BLaER1 treated with 17β-estradiol and CSF1 and Interleukin-3, amounts not matched to agents 10 nM and 100 nM (cell line): ENCODE data around the gene LNX1.
A peak's percentile ranks its signal among the peaks of the same experiment; 100 is the strongest.

Experiments used
- H3K27ac ChIP-seq, 11 experiments: shearing (Covaris generic); formaldehyde crosslinking; 2 replicates each; pipeline ENCODE4 v1.8.1; 2022
- H3K27me3 ChIP-seq, 11 experiments: shearing (Covaris generic); formaldehyde crosslinking; 2 replicates each; pipeline ENCODE4 v1.8.1; 2022
- H3K36me3 ChIP-seq, 11 experiments: shearing (Covaris generic); formaldehyde crosslinking; 2 replicates each; pipeline ENCODE4 v1.8.1; 2022
- H3K4me1 ChIP-seq, 10 experiments: shearing (Covaris generic); formaldehyde crosslinking; 2 replicates each; pipeline ENCODE4 v1.8.1; 2022
- H3K4me2 ChIP-seq, 11 experiments: shearing (Covaris generic); formaldehyde crosslinking; 2 replicates each; pipeline ENCODE4 v1.8.1; 2022
- H3K4me3 ChIP-seq, 10 experiments: shearing (Covaris generic); formaldehyde crosslinking; 2 replicates each; pipeline ENCODE4 v1.8.1; 2022
- H3K9ac ChIP-seq, 11 experiments: shearing (Covaris generic); formaldehyde crosslinking; 2 replicates each; pipeline ENCODE4 v1.8.1; 2022
- H3K9me3 ChIP-seq, 11 experiments: shearing (Covaris generic); formaldehyde crosslinking; replicated peaks in 1 of 11; 2 replicates each; pipeline ENCODE4 v1.8.1; 2022
- H4K20me1 ChIP-seq, 11 experiments: shearing (Covaris generic); formaldehyde crosslinking; 2 replicates each; pipeline ENCODE4 v1.8.1; 2022
- Cebpa-rat ChIP-seq, 11 experiments: shearing (Covaris generic); IDR thresholded peaks; 2 replicates each; pipeline ENCODE4 v1.8.1; 2022

Gene LNX1

DNA sequence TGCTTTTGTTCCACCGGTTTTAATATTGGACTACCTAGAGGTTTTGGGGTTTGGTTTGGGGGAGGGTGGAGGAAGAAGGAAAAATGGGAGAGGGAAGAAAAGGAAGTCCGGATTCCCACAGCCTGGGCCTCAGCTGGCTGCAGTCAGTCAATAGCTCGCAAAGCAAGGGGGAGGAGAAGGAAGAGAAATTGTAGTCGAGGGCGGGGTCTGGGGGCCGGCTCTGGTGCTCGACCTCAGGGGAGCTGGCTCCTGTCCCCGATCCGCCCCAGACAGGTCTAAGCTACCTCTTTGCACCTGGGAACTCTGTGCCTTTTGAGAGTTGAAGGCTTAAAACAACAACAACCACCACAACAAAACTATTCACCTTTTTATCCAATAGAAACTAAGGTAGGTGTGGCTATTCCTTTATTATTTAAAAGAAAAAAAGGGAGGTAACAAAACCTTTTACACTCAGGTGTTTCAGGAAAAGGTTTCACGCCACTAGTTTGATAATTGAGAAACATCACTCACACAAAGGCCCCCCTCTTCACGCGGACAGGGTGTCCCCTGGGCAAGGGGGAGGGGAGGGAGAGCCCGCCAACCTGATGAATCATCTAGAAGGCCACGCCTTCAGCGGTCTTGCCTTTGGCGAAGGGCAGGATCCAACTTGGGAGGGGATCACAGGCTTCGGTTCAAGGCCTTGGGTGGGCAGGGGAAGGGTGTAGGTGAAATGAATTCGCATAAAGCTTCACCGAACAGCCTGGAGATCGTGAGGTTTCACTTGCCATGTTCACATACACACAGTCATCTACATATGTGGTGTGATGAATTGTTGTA is 1.6 kb upstream of the LNX1 start:
- no peak overlapping the region for H3K9ac ChIP-seq
- no peak overlapping the region for H3K4me3 ChIP-seq

DNA sequence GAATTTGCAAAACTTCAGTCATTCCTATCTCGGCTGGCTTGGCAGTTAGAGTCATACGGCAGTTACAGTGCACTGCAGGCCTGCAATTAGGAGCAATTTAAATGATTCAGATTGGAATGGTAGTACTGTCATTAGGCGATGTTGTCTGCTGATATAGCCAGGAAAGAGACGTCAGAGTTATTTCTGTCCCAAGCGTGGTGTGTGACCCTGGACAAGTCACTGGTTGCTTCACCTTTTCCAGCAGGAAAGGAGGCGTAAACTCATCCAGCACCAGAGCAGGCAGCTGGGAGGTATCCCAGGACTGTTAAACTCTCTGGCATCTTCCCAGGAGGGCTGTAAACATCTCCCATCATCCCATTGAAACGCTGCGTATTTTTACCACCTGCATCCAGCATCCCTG is 836 bp upstream of the LNX1 start:
- peaks cover 5 to 12% (median 7%) of the 10 kb centered on the region in 10 experiments; a peak in 15 of 20 replicates for H3K4me1 ChIP-seq
- no peak overlapping the region for H3K9ac ChIP-seq
- no peaks in the 10 kb centered on the region for H3K36me3 ChIP-seq
- TF ChIP-seq Cebpa-rat (IDR thresholded peaks at IDR 0.05): no peak
- H4K20me1 ChIP-seq: no peaks in the 10 kb centered on the region
- H3K27me3 ChIP-seq: no peaks in the 10 kb centered on the region; a peak in 1 of 22 replicates
- no peak overlapping the region for H3K4me3 ChIP-seq
- H3K9me3 ChIP-seq: no peaks in the 10 kb centered on the region; a peak in 1 of 22 replicates
- H3K4me2 ChIP-seq: peak overlapping the region in 1 of 11 experiments; percentile 16; a peak in 1 of 22 replicates
- H3K27ac ChIP-seq: no peak overlapping the region

More for the DNA sequence above, 1.6 kb upstream of the LNX1 start:
- Histone ChIP-seq H3K27ac (no peak overlapping the region), H3K9me3 (no peaks in the 10 kb centered on the region; a peak in 1 of 22 replicates), H4K20me1 (no peaks in the 10 kb centered on the region), H3K36me3 (no peaks in the 10 kb centered on the region), H3K4me2 (no peak overlapping the region), H3K27me3 (no peaks in the 10 kb centered on the region; a peak in 1 of 22 replicates), H3K4me1 (peaks cover 5 to 12% (median 7%) of the 10 kb centered on the region in 10 experiments; a peak in 15 of 20 replicates)
- no peak for TF ChIP-seq Cebpa-rat (IDR thresholded peaks at IDR 0.05)

DNA sequence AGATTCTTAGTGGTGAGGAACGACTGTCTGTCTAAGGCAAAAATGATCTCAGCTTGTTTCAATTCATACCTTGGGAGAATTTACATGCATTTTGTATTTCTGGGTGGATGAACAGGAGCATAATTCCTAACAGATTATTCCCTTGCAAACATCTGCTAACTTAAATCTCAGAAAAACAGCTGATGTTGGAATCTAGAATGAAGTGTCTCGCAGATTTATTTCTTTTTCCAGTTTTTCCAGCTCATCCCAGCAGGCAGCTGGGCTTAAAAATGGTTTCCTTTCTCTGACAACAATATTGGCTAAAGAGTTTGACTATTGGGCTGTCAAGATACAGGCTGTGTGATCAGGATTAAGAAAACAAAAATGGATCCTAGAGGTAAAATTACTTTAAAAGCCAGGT is 1.1 kb downstream of the LNX1 start:
- TF ChIP-seq Cebpa-rat (IDR thresholded peaks at IDR 0.05): no peak
- Histone ChIP-seq H3K4me2 (no peak overlapping the region), H3K9me3 (no peaks in the 10 kb centered on the region; a peak in 1 of 22 replicates), H3K36me3 (no peaks in the 10 kb centered on the region), H3K9ac (no peak overlapping the region), H4K20me1 (no peaks in the 10 kb centered on the region), H3K27me3 (no peaks in the 10 kb centered on the region; a peak in 1 of 22 replicates), H3K4me1 (peaks cover 5 to 12% (median 7%) of the 10 kb centered on the region in 10 experiments; a peak in 15 of 20 replicates), H3K27ac (no peak overlapping the region), H3K4me3 (no peak overlapping the region)

DNA sequence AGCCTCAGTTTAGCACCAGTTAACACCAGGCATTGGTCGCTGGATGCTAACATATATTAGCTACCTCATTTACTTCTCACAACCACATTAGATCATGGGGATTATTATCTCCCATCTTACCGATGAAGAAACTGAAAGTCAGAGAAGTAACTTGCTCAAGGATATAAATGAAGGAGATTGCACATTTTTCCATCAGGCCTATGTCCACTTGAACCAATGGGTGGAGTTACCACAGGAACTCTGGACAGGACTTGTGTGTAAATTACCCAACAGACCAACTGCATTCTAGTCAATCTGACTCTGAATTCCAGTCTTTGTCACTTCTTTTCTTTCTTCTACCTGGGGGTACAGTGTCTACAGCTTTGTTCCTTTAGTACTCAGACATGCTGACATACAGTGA is 1.8 kb downstream of the LNX1 start:
- Histone ChIP-seq H3K4me2 (no peak overlapping the region), H3K27me3 (no peaks in the 10 kb centered on the region; a peak in 1 of 22 replicates), H4K20me1 (no peaks in the 10 kb centered on the region), H3K27ac (no peak overlapping the region), H3K9ac (no peak overlapping the region), H3K9me3 (no peaks in the 10 kb centered on the region; a peak in 1 of 22 replicates), H3K36me3 (no peaks in the 10 kb centered on the region), H3K4me1 (peaks cover 5 to 12% (median 7%) of the 10 kb centered on the region in 10 experiments; a peak in 15 of 20 replicates), H3K4me3 (no peak overlapping the region)
- no peak for TF ChIP-seq Cebpa-rat (IDR thresholded peaks at IDR 0.05)

DNA sequence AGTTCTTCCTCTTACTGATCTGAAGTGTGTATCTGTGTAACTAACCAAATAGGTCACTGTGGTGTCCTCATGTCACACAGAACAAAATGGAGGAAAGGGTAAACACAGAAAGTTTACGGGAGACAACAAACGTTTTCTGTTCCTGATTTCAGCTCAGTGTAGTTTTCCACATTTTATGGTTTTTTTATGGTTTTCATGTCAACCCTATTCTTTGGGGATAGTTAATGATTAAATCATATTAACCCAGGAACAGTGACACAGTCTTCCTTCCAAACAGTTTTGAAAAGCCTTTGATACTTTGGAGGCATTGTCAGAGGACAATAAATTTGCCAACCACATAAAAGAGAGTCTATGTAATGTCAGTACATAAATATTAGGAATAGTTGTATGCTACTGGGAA is 4.2 kb downstream of the LNX1 start:
- no peak for TF ChIP-seq Cebpa-rat (IDR thresholded peaks at IDR 0.05)
- H3K36me3 ChIP-seq: no peaks in the 10 kb centered on the region
- H3K9me3 ChIP-seq: no peaks in the 10 kb centered on the region
- no peak overlapping the region for H3K27ac ChIP-seq
- no peak overlapping the region for H3K4me2 ChIP-seq
- H3K4me1 ChIP-seq: peaks cover 5 to 24% (median 18%) of the 10 kb centered on the region in 10 experiments; a peak in 17 of 20 replicates
- H3K9ac ChIP-seq: no peak overlapping the region
- no peaks in the 10 kb centered on the region for H4K20me1 ChIP-seq
- no peak overlapping the region for H3K4me3 ChIP-seq
- no peaks in the 10 kb centered on the region; a peak in 1 of 22 replicates for H3K27me3 ChIP-seq

DNA sequence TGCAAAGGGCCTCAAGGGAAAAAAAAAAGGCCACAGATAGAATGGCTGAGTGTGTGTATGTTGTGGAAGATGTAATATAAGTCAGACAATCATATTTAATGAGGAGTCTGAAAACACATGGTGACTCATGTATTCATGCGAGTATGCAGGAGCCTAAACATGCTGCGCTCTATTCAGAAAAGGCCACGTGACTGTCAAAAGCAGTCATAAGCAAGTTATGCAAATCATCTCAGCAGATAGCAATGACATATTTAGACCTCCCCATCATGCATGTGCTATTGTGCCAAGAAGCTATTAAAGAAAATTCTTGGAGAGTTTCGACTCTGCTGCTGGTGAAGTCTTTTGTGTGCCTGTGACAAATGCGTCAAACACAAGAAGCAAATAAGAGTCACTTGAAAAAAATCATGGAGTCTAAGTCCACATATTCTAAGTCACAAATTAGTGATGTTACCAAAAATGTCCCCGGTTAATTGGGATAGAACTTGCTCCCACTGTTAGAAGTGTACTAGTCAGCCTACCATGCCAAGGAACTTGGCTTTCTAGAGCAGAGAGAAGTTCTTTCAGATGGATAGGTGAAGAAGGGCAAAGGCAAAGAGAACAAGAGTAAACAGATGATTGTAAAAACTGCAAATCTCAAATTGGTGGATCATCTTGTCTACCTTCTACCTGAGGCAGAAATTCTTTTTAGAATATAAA is 5.0 kb downstream of the LNX1 start:
- Histone ChIP-seq H3K4me1 (peaks cover 0 to 20% (median 12%) of the 10 kb centered on the region in 10 experiments; a peak in 16 of 20 replicates), H3K36me3 (no peaks in the 10 kb centered on the region), H3K27ac (no peak overlapping the region), H3K9me3 (peaks cover 0 to 7% (median 4%) of the 10 kb centered on the region in 11 experiments; a peak in 6 of 22 replicates), H4K20me1 (no peaks in the 10 kb centered on the region), H3K9ac (no peak overlapping the region), H3K4me2 (no peak overlapping the region), H3K27me3 (no peaks in the 10 kb centered on the region; a peak in 1 of 22 replicates), H3K4me3 (no peak overlapping the region)
- no peak for TF ChIP-seq Cebpa-rat (IDR thresholded peaks at IDR 0.05)

DNA sequence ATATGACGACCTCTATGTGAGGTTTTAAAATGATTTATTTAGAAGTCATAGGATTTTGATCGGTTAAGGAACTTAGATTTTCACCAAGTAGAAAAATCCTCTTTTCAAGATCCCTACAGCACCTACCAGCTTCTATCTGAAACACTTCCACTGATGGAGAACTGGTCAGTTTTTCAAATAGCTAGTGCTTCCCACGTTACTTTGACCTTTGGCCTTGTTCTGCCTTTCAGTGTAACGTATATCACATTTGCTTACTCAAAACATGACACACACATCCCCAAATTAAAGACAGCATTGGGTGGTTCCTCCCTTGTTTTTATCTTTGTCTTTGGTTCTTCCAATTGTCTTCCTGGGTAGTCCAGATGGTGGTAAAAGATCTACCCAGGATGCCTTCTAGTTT is 6.6 kb downstream of the LNX1 start:
- Histone ChIP-seq H3K27me3 (no peaks in the 10 kb centered on the region), H3K36me3 (no peaks in the 10 kb centered on the region), H4K20me1 (no peaks in the 10 kb centered on the region), H3K9me3 (peaks cover 0 to 7% (median 4%) of the 10 kb centered on the region in 11 experiments; a peak in 6 of 22 replicates), H3K27ac (no peak overlapping the region), H3K4me3 (no peak overlapping the region), H3K4me2 (no peak overlapping the region), H3K4me1 (peaks cover 0 to 16% (median 10%) of the 10 kb centered on the region in 10 experiments; a peak in 15 of 20 replicates), H3K9ac (no peak overlapping the region)
- no peak for TF ChIP-seq Cebpa-rat (IDR thresholded peaks at IDR 0.05)

DNA sequence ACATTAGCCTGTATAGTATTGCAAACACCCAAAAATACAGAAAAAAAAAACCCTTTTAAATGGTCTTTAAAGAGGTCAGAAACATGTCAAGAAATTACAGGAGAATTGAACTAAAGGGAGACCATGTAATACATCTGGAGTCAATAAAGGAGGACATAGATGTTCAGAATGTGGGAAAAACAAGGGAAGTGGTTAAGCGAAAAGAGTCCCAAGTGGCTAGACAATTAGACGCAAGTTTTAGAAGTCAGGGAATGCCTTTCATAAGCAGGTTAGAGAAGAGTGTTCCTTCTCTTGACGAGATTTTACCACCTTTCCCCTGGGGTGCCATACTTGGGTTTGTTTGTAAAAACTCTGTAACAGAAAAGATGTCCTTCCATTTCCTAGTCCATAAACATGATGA is 7.8 kb downstream of the LNX1 start:
- Histone ChIP-seq H3K4me2 (peak overlapping the region in 8 of 11 experiments; percentile 18 to 64 (median 52); a peak in 14 of 22 replicates), H3K4me1 (peaks cover 0 to 16% (median 10%) of the 10 kb centered on the region in 10 experiments; a peak in 15 of 20 replicates), H3K9me3 (peaks cover 0 to 7% (median 4%) of the 10 kb centered on the region in 11 experiments; a peak in 6 of 22 replicates), H3K27ac (no peak overlapping the region), H3K4me3 (no peak overlapping the region), H3K9ac (no peak overlapping the region), H3K36me3 (no peaks in the 10 kb centered on the region), H4K20me1 (no peaks in the 10 kb centered on the region), H3K27me3 (no peaks in the 10 kb centered on the region)
- no peak for TF ChIP-seq Cebpa-rat (IDR thresholded peaks at IDR 0.05)

DNA sequence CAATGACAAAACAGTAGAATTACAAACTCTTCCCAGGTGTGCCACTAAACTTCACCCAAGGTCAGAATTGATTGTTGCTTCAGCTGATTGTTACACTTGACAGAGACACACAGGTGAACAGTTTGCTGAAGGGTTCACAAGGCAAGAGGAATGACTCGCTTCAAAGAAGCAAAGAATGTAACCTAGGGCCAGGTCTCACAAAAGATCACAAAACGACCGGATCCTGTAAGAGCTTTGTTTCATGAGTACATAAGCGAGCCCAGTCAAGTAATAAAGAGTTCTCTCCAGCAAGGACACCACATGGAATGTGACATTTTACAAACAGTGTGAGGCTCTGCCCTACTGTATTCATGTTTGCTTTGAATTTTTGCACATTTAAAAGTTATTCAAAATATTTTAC is 9.1 kb downstream of the LNX1 start:
- H3K27me3 ChIP-seq: no peaks in the 10 kb centered on the region
- H3K4me2 ChIP-seq: no peak overlapping the region
- no peak overlapping the region for H3K27ac ChIP-seq
- H3K9me3 ChIP-seq: peaks cover 0 to 7% (median 4%) of the 10 kb centered on the region in 11 experiments; a peak in 6 of 22 replicates
- TF ChIP-seq Cebpa-rat (IDR thresholded peaks at IDR 0.05): no peak
- H3K4me1 ChIP-seq: peaks cover 0 to 16% (median 10%) of the 10 kb centered on the region in 10 experiments; a peak in 15 of 20 replicates
- H3K9ac ChIP-seq: no peak overlapping the region
- no peaks in the 10 kb centered on the region for H3K36me3 ChIP-seq
- no peaks in the 10 kb centered on the region for H4K20me1 ChIP-seq
- no peak overlapping the region for H3K4me3 ChIP-seq
